OCI-LY7 (cell line): Measurements from ENCODE around the gene IL1RL2.

Source experiments
- EZH2phosphoT487 ChIP-seq: fragments of 200-600 bp; sonication (generic); IDR thresholded peaks from 2 replicates; pipeline ENCODE4 v1.6.1; 2018; ENCODE audit warnings: low read depth, borderline replicate concordance, mild to moderate bottlenecking, mixed run types, antibody characterized with exemption, low read length, moderate library complexity, mixed read lengths
- TF ChIP-seq, protein P1 (sequence below): fragments of 200-600 bp; sonication (generic); conservative IDR thresholded peaks from 2 replicates; pipeline ENCODE4 v1.5.1; 2014; ENCODE audit warnings: mild to moderate bottlenecking, antibody characterized with exemption, low read length, moderate library complexity, mixed read lengths

DNA sequence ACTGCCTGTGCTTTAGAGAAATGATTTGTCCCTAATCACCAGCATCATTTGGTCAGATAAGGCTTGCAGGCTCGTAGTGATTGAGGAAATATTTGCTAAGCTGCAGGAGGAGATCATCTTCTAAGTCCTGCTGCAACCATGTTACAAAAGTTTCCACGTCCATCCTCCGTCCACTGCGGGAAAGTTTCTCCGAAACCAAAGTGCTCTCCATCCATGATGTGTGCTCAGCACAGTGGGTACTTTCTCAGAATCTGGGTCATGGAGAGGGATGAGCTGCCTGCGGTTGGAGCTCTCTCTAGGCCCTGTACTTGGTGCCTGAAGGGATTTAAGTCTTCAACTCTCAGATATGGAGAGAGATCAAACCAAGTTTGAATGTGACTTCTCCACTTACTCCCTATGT is 39.3 kb downstream of the IL1RL2 start:
- TF ChIP-seq, protein P1, sequence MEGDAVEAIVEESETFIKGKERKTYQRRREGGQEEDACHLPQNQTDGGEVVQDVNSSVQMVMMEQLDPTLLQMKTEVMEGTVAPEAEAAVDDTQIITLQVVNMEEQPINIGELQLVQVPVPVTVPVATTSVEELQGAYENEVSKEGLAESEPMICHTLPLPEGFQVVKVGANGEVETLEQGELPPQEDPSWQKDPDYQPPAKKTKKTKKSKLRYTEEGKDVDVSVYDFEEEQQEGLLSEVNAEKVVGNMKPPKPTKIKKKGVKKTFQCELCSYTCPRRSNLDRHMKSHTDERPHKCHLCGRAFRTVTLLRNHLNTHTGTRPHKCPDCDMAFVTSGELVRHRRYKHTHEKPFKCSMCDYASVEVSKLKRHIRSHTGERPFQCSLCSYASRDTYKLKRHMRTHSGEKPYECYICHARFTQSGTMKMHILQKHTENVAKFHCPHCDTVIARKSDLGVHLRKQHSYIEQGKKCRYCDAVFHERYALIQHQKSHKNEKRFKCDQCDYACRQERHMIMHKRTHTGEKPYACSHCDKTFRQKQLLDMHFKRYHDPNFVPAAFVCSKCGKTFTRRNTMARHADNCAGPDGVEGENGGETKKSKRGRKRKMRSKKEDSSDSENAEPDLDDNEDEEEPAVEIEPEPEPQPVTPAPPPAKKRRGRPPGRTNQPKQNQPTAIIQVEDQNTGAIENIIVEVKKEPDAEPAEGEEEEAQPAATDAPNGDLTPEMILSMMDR, result no peak
- TF ChIP-seq EZH2phosphoT487, result no peak
